Jurkat, Clone E6-1 (cell line): ENCODE results near the gene CD164L2.
"Not testable (repeated sequence)": the region's sequence is repeated elsewhere in the genome, so short reads cannot be mapped to it uniquely, and the experiment has no call there.

Experiments used
- DNase-seq: peaks from one replicate; pipeline ENCODE4 v3.0.0-alpha.2; 2011; ENCODE audit warnings: low read depth, low spot score
- H3K4me3 ChIP-seq: 2 replicates; pipeline ENCODE4 v1.5.1; 2011; ENCODE audit warnings: mild to moderate bottlenecking, low read length, control low read depth, moderate library complexity

Gene CD164L2

GRCh38 chr1:27406362-27406680 is 23.2 kb upstream of the CD164L2 start:
- DNase-seq, result no peak
- H3K4me3 ChIP-seq, result no peak overlapping the region

GRCh38 chr1:27405598-27406361 is 22.6 kb upstream of the CD164L2 start:
- H3K4me3 ChIP-seq, DNase-seq: not testable (repeated sequence)

- no peak overlapping the region for H3K4me3 ChIP-seq
- no peak for DNase-seq
Observed at GRCh38 chr1:27405074-27405473, 21.9 kb upstream of the CD164L2 start.

GRCh38 chr1:27403931-27404330 is 20.8 kb upstream of the CD164L2 start:
- no peak overlapping the region for H3K4me3 ChIP-seq

GRCh38 chr1:27403065-27403726 is 20.1 kb upstream of the CD164L2 start:
- no peak overlapping the region for H3K4me3 ChIP-seq
- DNase-seq, result peak; percentile 28

More at GRCh38 chr1:27403931-27404330, 20.8 kb upstream of the CD164L2 start:
- DNase-seq, result no peak

- H3K4me3 ChIP-seq, result no peak overlapping the region
- no peak for DNase-seq
Observed at GRCh38 chr1:27402349-27402754, 19.2 kb upstream of the CD164L2 start.

- H3K4me3 ChIP-seq, result no peak overlapping the region
- DNase-seq, result no peak
Observed at GRCh38 chr1:27400963-27401341, 17.8 kb upstream of the CD164L2 start.

- no peak overlapping the region for H3K4me3 ChIP-seq
- no peak for DNase-seq
Observed at GRCh38 chr1:27400082-27400962, 17.2 kb upstream of the CD164L2 start.

GRCh38 chr1:27399251-27400025 is 16.3 kb upstream of the CD164L2 start:
- no peak overlapping the region for H3K4me3 ChIP-seq
- no peak for DNase-seq

- no peak for DNase-seq
- H3K4me3 ChIP-seq, result no peak overlapping the region
Observed at GRCh38 chr1:27398405-27399149, 15.4 kb upstream of the CD164L2 start.

GRCh38 chr1:27397749-27398148 is 14.6 kb upstream of the CD164L2 start:
- H3K4me3 ChIP-seq, result no peak overlapping the region
- DNase-seq, result no peak

GRCh38 chr1:27397110-27397509 is 14.0 kb upstream of the CD164L2 start:
- no peak for DNase-seq

GRCh38 chr1:27395441-27396195 is 12.5 kb upstream of the CD164L2 start:
- peak; percentile 65 for DNase-seq
- H3K4me3 ChIP-seq, result no peak overlapping the region

More at GRCh38 chr1:27397110-27397509, 14.0 kb upstream of the CD164L2 start:
- H3K4me3 ChIP-seq, result no peak overlapping the region

- no peak overlapping the region for H3K4me3 ChIP-seq
- no peak for DNase-seq
Observed at GRCh38 chr1:27394925-27395324, 11.8 kb upstream of the CD164L2 start.

GRCh38 chr1:27394282-27394658 is 11.1 kb upstream of the CD164L2 start:
- H3K4me3 ChIP-seq, result no peak overlapping the region
- DNase-seq, result no peak

GRCh38 chr1:27393641-27394281 is 10.6 kb upstream of the CD164L2 start:
- no peak for DNase-seq
- no peak overlapping the region for H3K4me3 ChIP-seq
